CD4-positive, alpha-beta T cell treated with Interleukin-21 for 1 hour (primary cell): ENCODE measurements around the gene RPL36.
"Not testable (repeated sequence)": the region's sequence is repeated elsewhere in the genome, so short reads cannot be mapped to it uniquely, and the experiment has no call there.

Experiments used
- DNase-seq: peaks from one replicate; pipeline ENCODE4 v3.0.0-alpha.2; 2020

Gene RPL36

DNA sequence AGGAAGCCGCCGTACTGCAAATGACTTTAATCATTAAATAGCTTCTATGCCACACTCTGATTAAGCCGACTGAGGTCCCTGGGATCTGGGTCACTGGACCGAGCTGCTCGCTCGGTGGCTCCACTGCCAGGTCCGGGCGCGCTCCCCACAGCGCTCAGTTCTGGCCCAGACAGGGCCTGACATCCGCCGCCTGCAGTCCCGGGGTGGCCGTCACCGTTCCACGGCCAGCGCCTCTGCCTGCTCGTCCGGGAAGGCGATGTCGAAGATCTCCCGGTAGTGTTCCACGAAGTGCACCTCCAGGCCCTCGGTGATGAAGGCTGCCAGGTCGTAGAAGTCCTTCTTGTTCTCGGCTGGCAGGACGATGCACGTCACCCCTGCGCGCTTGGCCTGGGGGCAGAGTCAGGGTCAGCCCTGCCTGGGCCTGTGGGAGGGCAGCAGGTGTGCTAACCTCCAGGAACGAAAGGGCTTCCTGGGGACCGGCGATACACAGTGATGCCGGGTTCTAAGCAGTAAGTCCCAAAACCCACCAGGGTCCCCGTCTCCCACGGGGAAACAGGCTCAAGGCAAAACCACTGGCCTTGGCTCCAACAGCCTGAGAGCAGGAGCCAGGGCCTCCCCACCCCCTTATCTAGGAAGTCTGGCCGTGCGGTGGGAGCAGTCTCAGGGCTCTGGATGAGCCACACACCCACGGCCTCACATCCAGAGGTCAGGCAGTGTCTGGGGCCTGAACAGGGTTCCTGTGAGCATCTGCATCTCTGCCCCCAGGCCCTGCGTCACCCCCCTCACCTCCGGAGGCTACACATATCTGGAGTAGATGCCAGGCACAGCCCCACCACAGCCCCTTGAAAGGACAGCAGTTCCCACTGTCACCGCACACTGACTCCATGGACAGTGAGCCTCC, 2.0 kb downstream of the RPL36 start:
- DNase-seq = no peak

DNA sequence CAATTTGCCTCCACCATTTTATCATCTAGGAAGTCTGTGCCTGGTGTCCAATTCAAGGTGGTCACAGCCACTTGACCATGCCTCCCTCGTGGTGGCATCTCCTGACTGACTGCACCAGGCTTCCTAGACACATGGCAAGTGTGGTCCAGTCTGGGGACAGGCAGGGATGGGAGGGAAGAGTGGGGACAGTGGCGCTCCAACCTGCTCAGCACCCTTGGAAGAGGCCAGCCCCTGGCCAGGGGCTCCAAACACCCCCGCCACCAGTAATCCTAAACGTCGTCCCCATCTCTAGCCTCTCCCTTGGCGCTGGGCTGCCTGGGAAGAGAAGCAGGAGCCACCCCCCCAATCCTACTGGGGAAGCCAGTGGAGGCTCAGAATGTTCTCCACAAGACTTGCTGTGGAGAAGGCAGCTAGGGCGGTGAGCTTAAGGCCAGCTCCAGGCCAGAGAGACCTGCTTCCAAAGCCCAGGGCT, 2.7 kb downstream of the RPL36 start:
- DNase-seq = no peak

DNA sequence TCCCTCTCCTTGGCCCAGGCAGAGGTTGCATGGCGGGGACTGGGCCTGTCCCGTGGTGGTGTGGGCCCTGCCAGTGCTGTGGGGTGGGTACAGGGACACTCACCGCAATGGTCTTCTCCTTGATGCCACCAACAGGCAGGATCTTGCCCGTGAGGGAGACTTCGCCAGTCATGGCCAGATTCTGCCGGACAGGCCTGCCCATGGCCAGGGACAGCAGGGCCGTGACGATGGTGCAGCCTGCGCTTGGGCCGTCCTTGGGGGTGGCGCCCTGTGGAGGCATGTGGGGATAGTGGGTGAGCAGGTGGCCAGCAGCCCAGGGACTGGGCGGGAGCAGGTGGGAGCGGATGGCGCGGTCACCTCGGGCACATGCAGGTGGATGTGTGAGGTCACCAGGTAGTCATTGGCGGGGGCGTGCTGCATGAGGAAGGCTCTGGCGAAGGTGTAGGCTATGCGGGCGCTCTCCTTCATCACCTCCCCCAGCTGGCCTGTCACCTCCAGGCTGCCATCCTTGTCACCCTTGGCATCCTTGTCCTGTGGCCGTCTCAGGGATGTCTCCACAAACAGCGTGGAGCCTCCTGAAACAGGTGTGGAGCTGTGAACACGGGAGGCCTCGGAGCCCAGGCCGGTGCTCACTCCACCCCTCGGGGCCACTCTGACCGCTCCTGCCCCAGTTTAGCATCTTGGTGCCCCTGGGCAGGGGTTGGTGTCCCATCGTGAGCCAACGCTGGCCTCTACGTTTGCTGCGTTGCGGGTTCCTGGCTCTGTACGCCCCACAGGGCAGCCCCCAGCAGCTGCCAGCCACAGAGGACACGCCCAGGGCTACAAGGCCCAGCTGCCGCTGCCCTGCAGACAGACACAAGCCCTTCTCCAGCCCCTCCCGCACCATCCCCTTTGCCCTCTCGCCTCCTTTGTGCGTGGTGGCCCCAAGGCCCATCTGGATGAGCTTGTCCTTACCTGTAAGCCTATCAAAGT, 3.4 kb downstream of the RPL36 start:
- DNase-seq = no peak

DNA sequence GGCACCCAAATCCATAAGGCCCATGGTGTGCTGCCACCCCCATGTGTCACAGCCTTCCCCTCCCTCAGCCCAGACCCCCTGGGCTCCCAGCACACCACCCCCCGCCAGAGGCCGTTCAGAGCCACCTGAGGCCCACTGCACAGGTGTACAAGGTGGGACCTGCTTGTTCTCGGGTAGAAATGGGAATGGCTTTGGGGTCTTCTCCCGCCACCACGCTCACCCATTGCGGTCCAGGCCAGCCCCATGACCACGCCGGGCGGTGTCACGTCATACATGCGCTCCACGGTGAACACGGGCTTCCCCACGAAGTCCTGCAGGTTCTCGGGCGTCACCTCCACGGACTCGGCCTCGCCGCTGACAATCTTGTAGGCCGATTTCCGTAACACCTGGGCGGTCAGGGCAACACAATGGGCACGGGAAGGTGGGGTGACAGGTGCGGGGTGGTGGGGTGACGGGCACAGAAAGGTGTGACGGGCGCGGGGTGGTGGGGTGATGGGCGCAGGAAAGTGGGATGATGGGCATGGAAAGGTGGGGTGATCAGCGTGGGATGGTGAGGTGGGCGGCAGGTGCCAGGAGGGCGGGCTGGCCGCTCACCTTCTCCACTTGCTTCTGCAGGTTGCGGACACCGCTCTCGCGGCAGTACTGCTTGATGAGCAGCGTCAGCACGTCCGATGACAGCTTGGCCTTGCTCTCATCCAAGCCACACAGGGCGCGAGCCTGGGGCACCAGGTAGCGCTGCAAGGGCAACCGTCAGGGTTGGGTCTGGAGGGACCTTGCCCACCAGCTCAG, 4.3 kb downstream of the RPL36 start:
- DNase-seq = no peak

DNA sequence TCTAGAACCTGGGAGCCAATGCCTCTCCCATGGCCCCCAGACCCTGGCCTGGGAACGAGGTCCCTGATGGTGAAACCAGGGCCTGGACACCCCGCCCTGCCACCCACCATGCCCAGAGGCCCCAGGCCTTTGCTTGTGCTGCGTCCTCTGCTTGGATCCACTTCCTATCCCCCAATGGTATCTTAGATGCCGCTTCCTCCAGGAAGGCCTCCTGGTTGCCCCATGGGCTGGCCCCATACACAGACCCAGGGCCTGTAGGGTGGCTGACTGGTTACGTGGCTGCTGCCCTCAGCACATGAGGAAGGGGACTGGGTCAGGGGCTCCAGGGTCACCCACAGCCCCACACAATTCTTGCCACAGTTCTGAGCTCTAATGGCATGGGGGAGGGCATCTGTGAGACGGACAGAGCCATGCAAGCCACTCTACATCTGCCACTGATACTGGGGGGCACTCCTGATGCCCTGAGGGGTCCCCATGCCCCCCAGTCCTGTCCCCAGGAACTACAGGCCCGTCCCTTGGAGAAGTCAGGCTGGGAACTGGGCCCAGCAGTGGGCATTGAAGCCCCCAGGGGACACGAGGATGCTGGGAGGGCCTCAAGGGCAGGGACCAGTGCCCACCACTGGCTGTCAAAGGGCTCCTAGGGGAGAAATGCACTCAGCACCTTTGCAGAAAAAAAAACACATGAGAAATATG, 5.0 kb downstream of the RPL36 start:
- DNase-seq = no peak

DNA sequence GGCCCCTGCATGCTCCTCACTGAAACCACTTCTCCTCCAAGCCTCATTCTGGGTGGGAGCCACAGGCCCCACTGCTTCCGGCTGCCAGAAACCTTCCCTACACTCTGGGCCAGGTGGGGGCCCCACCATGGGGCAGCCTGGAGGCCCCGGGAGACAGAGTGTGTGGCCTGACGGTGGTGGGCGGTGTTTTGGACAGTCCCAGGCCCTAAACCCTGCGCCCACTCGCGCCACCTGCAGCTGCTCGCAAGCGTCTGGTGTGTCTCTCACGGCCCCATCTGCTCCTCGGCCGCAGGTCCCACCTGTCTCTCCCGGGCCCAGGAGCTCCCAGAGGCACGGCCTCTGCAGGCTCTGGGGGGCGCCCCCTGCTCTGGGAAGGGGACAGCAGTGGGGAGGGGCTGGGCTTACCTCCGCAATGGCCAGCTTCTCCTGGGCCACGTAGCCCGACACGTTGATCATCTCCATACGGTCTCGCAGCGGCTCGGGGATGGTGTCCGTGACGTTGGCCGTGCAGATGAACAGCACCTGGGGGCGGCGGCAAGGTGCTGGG, 5.6 kb downstream of the RPL36 start:
- DNase-seq = no peak

DNA sequence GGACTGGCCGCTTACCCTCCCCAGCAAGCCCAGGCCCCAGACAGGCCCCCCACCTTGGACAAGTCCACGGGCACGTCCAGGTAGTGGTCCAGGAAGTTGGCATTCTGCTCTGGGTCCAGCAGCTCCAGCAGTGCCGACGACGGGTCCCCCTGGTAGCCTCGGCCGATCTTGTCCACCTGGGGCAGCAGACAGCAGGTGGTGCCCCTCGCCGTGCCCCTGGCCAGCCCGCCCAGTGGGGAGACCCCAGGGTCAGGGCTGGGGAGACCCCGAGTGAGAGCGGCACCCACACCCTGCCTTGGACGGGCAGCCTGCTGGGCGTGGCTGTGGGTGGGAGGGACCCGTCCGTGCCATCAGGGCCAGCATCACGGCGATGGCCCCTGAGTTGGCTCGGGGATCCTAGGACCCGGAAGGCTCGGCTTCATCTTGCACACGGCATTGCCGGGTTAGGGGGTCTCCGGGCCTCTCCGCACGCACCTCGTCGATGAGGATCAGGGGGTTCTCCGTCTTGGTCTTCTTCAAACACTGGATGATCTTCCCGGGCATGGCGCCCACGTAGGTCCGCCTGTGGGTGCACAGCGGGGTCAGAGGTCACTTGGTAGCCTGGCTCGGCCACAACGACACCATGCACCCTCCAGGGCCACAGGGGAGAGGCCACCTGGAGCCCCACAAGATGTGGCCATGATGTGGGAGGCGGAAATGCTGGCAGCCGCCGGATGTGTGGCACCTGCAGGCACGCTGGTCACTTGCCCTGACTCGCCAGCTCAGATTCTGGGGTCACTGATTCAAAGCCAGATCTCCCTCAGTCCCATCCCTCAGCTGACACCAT, 6.3 kb downstream of the RPL36 start:
- DNase-seq = no peak

DNA sequence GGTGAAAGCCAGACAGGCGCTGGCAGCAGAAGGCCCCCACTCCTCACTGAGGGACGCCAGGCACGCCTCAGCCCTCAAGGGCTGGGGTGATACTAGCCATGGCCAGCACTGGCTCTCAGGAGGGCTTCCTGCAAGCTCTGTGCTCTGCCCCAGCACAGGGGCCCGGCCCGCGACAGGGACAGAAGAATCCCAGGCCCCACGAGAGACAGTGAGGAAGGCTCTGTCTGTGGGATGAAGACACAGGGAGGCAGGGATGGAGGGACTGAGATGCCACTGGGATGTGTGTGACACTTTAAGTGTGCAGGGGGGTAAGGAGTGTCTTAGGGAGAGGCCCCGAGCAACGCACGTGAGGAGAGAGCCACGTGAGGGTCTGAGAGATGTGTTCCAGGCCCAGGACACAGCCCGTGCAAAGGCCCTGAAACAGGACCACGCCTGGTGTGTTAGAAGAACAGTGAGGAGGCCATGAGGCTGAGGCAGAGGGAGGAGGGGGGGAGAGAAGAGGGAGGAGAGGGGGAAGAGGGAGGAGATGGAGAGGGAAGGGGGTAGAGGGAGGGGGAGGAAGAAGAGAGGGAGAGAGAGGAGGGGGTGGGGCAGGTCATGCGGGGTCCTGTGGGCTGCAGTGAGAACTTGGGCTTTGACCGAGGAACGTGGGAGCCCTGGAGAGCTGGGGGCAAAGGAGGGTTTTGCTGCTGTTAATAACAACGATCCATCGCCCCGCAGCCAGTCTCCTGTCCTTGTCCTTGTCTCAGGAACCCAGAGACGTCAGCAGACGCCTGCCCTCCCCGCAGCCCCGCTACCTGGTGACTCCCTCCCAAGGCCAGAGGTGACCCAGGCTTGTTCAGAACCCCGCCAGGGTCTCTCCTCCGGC, 7.2 kb downstream of the RPL36 start:
- no peak for DNase-seq

DNA sequence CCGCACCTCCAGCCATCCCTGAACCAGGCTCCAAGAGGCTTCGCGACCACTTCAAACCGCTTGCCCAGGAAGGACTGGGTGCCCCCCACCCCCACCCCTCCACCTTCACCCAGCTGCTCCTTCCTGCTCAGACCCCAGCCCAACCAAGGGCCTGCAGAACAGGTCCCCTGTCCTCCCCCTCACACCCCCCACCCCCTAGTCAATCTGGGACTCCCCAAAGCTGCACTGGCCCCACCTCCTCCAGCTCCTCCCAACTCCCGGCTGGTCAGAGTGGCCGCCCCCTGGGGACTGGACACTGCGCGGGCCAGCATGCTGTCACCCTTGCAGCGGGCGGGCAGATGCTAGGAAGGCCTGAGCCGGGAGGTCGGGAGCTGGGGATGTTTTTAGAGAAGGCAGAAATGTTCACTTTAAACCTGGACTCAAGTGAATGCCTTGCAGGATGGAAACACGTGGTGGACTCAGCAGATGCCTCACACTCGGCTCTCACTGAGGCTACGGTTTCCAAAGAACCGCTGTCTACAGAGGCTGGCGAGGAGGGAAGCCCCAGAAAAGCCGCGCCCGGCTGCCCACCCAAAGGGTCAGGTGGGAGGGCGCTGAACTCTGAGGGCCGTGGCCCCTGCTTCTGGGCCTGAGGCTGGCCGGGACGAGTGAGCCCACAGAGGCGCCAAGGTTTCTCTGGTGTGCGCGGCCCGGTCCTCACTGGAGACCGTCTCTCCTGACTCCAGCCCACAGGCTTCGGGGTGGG, 8.0 kb downstream of the RPL36 start:
- no peak for DNase-seq

DNA sequence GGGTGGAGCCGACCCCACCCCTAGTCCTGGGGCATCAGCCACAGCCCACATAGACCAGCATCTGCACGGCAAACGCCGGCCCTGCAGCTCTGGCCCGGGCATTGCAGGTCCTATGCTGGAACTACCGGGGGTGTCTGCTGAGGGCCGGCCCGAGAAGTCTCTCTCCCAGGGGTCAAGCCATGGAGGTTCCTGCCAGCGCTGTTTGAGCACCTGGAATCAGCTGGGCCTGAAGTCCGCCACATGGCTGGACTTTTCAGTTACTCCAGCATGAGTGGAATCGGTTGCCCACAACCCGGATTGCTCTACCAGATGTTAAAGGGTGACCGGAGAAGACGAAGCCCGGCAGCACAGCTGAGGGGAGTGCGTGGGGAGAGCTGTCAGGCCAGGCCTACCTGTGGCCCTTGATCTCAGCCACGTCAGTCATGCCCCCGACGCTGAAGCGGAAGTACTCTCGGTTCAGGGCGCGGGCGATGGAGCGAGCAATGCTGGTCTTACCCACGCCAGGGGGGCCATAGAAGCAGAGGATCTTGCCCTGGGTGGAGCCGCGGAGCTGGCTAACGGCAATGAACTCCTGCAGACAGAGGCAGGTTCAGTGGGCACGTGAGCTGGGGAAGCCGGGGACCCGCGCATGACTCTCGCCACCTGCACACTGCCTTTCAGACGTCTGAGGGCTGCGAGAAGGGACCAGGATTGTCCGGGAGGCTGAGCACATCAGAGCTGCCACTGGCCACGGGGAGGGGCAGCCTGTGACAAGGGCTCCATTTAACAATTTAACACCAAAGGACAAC, 8.7 kb downstream of the RPL36 start:
- DNase-seq = no peak

DNA sequence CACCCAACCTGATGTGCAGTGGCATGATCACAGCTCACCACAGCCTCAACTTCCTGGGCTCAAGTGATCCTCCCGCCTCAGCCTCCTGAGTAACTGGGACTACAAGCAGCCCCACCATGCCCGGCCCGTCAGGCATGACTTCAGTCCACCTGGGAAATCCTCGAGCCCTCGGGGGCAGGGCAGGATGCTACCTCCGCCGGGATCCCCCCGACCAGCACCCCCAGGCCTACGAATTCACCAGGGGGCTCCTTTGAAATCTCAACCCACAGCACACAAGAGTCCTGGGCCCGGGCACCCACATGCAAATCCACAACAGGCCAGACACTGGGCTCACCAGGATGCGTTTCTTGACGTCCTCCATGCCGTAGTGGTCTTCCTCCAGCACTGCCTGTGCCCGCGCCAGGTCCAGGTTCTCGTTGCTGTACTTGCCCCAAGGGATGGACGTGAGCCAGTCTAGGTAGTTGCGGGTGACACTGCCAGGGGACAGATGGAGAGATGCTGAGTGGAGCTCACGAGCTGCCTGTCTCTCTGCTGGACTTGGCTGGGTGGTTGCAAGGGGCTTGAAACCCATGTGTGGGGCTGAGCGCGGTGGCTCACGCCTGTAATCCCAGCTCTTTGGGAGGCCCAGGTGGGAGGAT, 10.5 kb downstream of the RPL36 start:
- no peak for DNase-seq

DNA sequence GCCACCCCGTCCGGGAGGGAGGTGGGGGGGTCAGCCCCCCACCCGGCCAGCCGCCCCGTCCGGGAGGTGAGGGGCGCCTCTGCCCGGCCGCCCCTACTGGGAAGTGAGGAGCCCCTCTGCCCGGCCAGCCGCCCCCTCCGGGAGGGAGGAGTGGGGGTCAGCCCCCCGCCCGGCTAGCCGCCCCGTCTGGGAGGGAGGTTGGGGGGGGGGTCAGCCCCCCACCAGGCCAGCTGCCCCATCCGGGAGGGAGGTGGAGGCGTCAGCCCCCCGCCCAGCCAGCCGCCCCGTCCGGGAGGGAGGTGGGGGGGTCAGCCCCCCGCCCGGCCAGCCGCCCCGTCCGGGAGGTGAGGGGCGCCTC, 11.9 kb downstream of the RPL36 start:
- DNase-seq = not testable (repeated sequence)

DNA sequence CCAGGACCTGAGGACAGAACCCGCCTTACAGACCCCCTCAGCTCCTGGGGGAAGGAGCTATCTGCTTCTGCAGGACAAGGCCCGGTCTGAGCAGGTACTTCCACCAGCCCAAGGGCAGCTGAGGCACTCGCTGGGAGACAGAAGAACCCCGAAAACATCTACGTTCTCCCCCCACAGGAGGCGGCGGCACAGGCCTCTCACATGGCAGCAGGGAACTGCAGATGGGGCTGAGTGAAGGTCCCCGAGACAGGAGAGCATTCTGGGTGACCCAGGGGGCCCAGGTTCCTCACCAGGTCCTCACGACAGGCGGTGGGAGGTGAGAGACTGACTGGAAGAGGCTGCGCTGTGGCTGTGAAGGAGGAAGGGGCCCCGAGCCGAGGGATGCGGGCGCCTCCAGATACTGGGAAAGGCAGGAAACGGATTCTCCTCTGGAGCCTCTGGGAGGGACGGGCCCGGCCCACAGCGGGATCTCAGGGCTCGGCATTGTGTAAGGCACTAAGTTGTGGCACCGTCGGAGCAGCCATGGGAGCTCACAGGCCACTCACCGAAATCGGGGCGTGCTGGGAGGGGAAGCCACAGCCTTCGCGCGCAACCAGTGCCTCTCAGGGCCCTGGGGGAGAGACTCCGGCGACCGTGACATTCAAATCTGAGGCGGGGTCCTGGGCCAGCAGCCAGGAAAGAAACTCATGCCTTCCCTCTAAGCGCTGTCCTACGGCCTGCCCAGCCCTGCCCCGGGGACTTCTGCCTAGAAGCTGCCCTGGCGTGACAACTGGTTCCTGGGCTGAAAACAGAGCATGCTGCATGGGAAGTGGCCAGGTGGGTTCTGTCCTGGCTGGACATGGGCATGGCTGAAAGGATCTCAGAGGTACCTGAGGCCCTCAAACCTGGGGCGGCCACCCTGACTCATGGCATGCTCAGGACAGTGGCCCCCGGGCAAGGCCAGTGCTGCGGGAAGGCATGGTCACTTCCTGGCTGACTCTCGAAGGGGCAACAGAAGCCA, 14.0 kb downstream of the RPL36 start:
- no peak for DNase-seq

DNA sequence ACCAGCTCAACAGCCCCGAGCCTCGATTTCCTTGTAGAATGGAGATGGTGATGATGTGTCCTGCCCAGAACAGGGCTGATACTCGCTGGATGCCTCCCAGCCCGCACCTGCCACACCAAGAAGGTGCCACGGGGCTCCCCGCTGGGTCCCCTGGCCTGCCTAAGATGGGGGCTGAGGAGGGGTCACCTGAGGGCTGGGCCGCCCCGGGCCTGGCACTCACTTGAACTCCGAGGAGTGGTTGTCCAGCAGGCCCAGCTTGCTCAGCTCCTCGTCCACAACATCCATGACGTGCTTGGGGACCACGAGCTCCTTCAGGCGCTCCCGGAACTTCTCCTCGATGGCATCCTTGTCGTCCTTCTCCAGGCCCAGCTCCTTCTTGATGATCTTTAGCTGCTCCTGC, 15.5 kb downstream of the RPL36 start:
- DNase-seq = no peak

DNA sequence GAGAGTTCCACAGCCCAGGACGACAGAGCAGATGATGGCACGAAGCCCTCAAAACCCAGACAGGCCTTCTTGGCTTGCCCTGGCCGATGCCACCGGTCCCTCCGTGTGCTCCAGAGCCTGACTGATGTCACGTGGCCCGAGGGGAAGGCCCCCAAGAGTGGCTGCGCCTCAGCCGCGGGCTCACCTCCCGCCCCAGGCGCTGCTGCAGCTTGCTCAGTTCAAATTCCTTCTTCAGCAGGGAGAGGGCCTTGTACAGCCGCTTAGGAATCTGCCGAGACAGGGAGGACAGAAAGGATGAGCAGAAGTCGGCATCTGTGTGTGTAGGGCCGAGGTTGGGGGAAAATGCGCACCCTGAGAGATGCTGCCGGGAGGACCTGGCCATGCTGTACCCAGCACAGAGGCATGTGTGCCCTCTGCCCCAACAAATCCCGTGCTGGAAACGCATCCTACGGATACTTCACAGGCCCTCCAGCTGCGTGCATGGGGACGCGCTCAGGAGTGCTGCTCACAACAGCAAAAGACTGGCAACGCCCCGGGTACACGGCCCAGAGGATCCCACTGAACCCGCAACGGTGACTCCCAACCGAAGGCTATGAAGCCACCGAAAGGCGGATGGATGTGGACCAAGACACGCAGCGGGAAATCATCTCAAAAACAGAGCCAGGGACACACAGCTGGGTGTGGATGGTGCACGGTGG, 16.9 kb downstream of the RPL36 start:
- DNase-seq = no peak
